ENCODE results near the gene SPATA20. TPM values are rescaled to one million over a fixed set of nuclear protein-coding genes. Genes with fewer than 3 reads are reported as not detected.

SPATA20 gene
- total and polyA plus RNA-seq, 2 of the 13 experiments (the other 11 are each of a cell fraction or from before 2014, with no cell fraction given), result 36.1 to 64.8 TPM

- TF ChIP-seq, protein P1, sequence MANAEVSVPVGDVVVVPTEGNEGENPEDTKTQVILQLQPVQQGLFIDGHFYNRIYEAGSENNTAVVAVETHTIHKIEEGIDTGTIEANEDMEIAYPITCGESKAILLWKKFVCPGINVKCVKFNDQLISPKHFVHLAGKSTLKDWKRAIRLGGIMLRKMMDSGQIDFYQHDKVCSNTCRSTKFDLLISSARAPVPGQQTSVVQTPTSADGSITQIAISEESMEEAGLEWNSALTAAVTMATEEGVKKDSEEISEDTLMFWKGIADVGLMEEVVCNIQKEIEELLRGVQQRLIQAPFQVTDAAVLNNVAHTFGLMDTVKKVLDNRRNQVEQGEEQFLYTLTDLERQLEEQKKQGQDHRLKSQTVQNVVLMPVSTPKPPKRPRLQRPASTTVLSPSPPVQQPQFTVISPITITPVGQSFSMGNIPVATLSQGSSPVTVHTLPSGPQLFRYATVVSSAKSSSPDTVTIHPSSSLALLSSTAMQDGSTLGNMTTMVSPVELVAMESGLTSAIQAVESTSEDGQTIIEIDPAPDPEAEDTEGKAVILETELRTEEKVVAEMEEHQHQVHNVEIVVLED (CRISPR knock-in tag; IDR thresholded peaks at IDR 0.05; ENCODE audit: borderline replicate concordance), result no peak
- peak; percentile 55 for TF ChIP-seq AGO2 (optimal IDR thresholded peaks at IDR 0.05; ENCODE audit: low read depth, low read length)
- TF ChIP-seq HNRNPLL (IDR thresholded peaks at IDR 0.05; ENCODE audit: low read depth, low read length, poor library complexity, severe bottlenecking), result peak; percentile 36
- peak; percentile 73; the same call in 1 of the 2 replicates for TF ChIP-seq KDM2A (CRISPR knock-in tag; IDR thresholded peaks at IDR 0.05; ENCODE audit: borderline replicate concordance, low read depth)
- TF ChIP-seq ZNF317 (CRISPR knock-in tag; IDR thresholded peaks at IDR 0.05), result no peak
- TF ChIP-seq FOXO1 (CRISPR knock-in tag; IDR thresholded peaks at IDR 0.05), result 0 out of 2 replicates have a peak, but pooled peaks have one; percentile 30
- TF ChIP-seq, protein P2, sequence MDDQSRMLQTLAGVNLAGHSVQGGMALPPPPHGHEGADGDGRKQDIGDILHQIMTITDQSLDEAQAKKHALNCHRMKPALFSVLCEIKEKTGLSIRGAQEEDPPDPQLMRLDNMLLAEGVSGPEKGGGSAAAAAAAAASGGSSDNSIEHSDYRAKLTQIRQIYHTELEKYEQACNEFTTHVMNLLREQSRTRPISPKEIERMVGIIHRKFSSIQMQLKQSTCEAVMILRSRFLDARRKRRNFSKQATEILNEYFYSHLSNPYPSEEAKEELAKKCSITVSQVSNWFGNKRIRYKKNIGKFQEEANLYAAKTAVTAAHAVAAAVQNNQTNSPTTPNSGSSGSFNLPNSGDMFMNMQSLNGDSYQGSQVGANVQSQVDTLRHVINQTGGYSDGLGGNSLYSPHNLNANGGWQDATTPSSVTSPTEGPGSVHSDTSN (CRISPR knock-in tag; IDR thresholded peaks at IDR 0.05; ENCODE audit: borderline replicate concordance), result no peak
- TF ChIP-seq MTF2 (CRISPR knock-in tag; IDR thresholded peaks at IDR 0.05; ENCODE audit: borderline replicate concordance), result peak; percentile 50; the same call in 1 of the 2 replicates
- TF ChIP-seq SRSF1 (optimal IDR thresholded peaks at IDR 0.05; ENCODE audit: low read depth, low read length), result no peak
- TF ChIP-seq ZNF547 (CRISPR knock-in tag; IDR thresholded peaks at IDR 0.05), result no peak
- TF ChIP-seq KMT2B (CRISPR knock-in tag; IDR thresholded peaks at IDR 0.05), result no peak
- TF ChIP-seq ATF3 (CRISPR knock-in tag; IDR thresholded peaks at IDR 0.05), result no peak
- TF ChIP-seq ZNF282 (IDR thresholded peaks at IDR 0.05; ENCODE audit: partially characterized antibody), result no peak
- peak; percentile 39; the same call in 1 of the 2 replicates for TF ChIP-seq RAD21 (CRISPR knock-in tag; IDR thresholded peaks at IDR 0.05)
- no peak for TF ChIP-seq ZBTB46 (CRISPR knock-in tag; IDR thresholded peaks at IDR 0.05; ENCODE audit: borderline replicate concordance)
- TF ChIP-seq YEATS4 (CRISPR knock-in tag; IDR thresholded peaks at IDR 0.05; ENCODE audit: borderline replicate concordance), result no peak
- TF ChIP-seq DR1 (CRISPR knock-in tag; IDR thresholded peaks at IDR 0.05), result no peak
- TF ChIP-seq, protein P3, sequence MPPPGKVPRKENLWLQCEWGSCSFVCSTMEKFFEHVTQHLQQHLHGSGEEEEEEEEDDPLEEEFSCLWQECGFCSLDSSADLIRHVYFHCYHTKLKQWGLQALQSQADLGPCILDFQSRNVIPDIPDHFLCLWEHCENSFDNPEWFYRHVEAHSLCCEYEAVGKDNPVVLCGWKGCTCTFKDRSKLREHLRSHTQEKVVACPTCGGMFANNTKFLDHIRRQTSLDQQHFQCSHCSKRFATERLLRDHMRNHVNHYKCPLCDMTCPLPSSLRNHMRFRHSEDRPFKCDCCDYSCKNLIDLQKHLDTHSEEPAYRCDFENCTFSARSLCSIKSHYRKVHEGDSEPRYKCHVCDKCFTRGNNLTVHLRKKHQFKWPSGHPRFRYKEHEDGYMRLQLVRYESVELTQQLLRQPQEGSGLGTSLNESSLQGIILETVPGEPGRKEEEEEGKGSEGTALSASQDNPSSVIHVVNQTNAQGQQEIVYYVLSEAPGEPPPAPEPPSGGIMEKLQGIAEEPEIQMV (CRISPR knock-in tag; IDR thresholded peaks at IDR 0.05; ENCODE audit: low read depth), result no peak
- TF ChIP-seq ZNF138 (CRISPR knock-in tag; IDR thresholded peaks at IDR 0.05; ENCODE audit: low read depth), result no peak
- peak; percentile 82 for TF ChIP-seq AGO1 (IDR thresholded peaks at IDR 0.05; ENCODE audit: low read depth, low read length, poor library complexity, severe bottlenecking)
- no peak for TF ChIP-seq ZSCAN9 (CRISPR knock-in tag; IDR thresholded peaks at IDR 0.05; ENCODE audit: borderline replicate concordance)
- TF ChIP-seq, protein P4, sequence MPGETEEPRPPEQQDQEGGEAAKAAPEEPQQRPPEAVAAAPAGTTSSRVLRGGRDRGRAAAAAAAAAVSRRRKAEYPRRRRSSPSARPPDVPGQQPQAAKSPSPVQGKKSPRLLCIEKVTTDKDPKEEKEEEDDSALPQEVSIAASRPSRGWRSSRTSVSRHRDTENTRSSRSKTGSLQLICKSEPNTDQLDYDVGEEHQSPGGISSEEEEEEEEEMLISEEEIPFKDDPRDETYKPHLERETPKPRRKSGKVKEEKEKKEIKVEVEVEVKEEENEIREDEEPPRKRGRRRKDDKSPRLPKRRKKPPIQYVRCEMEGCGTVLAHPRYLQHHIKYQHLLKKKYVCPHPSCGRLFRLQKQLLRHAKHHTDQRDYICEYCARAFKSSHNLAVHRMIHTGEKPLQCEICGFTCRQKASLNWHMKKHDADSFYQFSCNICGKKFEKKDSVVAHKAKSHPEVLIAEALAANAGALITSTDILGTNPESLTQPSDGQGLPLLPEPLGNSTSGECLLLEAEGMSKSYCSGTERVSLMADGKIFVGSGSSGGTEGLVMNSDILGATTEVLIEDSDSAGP (CRISPR knock-in tag; IDR thresholded peaks at IDR 0.05; ENCODE audit: borderline replicate concordance), result no peak
Observed at GRCh38 chr17:50532452-50533024, 14.4 kb upstream of the SPATA20 start, which contains the start of gene EPN3 (continued).

Data from HepG2 (cell line).